Measurements from ENCODE around the gene EGFL7.

The EGFL7 gene

DNA sequence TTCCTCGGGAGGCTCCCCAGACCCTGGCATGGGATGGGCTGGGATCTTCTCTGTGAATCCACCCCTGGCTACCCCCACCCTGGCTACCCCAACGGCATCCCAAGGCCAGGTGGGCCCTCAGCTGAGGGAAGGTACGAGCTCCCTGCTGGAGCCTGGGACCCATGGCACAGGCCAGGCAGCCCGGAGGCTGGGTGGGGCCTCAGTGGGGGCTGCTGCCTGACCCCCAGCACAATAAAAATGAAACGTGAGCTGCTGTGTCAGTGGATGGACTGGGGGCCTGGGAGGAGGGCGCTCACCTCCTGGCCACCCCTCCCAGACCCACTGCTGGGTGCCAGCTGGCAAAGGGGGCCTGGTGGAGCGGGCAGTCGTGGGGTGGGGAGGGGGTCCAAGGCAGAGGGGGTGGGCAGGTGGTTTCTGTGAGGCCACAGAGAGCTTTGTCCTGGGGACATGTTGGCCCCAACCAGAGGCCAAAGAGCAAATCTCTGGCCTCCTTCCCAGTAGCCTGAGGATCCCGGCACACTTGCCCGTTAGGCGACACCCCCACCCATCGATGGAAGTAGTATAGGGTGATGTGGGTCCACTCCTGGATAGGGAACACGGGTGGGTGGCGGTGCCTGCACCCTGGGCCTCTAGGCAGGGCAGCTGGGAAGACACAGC lies 9.8 kb downstream of the EGFL7 start:
- DNase-seq (ENCODE audit: low spot score), result no peak

DNA sequence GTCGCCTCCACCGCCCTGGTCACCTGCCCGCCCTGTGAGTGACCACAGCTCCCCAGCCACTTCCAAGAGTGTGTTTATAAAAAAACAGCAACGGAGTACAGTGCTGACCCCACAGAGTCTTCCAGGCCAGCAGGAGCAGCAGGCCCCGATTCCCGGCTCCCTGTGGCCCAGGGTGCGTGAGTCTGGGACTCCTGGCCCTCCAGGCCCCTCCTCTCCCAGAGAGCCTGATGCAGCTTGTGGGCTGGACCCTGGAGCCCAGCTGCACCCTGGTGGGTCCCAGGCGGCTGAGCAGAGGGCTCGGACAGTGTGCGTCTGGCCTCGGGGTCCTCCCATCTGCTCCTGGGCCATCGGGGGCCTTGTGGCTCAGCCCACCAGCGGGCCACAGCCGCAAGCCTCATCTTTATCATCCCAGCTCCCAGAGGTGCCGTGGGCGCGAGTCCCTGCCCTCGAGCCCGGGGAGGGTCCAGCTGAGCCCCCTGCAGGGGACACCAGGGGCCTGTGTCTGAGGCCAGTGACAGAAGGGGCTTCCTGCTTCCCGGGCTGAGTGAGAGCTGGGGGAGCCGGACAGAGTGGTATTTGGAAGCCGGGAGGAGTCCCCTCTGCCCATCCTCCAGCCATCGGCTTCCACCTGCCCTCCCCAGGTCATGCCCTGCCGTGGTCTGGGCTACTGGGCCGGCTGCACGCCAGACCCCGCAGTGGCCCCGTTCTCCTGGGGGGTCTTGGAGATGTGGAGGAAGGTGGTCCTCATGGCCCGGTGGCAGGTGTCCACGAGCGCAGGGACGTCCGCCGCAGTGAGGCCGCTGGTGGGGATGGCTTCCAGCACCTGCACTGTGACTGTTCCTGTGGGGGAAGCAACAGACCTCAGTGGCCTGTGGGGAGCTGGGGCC lies 10.6 kb downstream of the EGFL7 start:
- no peak for DNase-seq (ENCODE audit: low spot score)

DNA sequence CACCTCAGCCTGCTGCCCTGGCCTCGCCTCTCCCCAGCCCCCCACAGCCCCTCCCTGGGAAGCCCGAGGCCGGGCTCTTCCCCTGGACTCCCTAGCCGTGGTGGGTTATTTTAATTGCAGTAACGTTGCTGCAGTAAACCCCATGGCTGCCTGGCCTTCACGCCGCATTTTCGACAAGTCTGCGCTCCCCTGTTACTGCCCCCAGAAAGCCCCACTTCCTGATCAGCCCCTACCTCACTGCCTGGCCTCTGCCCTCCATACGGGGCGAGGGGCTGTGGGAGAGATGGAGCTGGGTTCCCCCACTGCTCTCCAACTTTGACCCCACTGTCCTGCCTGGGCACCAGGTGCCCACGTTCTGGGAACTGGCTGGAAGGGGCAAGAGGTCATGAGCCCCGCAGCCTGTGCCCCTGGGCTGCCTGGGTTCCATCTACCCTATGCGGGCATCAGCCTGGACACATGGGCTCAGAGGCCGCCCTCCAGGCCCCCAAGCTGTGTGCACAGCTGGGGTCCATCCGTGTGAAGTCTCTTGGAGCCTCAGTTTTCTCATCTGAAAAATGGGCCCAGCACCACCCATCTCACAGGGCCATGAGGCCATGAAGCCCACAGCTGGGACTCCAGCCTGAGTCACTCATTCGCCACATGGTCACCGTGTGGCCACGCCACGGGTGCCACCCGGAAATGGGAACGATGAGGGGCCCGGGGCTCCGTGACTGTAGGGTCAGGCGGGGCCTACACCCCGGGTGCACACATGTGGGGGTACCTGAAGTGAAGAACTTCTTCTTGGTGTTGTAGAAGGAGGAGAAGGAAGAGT lies 11.5 kb downstream of the EGFL7 start:
- no peak for DNase-seq (ENCODE audit: low spot score)

DNA sequence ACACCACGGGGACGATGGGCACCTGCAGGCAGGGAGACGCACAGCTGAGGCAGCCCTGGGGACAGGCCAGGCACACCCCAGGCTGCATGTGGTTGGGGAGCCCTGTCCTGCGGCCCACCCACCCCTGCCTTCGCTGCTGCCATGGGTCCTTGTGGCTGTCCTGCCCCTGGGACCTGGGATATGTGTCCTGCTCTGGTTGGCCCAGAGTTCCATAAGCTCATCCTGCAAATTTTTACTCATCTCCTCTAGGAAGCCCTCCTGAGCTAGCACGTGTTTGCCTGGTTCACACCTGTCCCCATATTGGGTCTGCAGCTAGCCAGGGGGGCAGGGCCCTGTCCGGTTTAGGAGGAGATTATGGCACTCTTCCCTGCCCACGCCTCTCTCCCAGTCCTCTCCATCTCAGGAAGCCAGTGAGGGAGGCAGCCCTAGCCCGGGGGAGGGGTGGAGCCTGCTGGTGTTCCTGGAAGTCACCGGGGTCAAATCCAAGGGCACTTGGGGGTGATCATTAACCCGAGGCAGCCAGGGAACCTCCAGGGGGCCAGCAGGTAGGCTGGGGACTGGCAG lies 12.2 kb downstream of the EGFL7 start:
- no peak for DNase-seq (ENCODE audit: low spot score)

DNA sequence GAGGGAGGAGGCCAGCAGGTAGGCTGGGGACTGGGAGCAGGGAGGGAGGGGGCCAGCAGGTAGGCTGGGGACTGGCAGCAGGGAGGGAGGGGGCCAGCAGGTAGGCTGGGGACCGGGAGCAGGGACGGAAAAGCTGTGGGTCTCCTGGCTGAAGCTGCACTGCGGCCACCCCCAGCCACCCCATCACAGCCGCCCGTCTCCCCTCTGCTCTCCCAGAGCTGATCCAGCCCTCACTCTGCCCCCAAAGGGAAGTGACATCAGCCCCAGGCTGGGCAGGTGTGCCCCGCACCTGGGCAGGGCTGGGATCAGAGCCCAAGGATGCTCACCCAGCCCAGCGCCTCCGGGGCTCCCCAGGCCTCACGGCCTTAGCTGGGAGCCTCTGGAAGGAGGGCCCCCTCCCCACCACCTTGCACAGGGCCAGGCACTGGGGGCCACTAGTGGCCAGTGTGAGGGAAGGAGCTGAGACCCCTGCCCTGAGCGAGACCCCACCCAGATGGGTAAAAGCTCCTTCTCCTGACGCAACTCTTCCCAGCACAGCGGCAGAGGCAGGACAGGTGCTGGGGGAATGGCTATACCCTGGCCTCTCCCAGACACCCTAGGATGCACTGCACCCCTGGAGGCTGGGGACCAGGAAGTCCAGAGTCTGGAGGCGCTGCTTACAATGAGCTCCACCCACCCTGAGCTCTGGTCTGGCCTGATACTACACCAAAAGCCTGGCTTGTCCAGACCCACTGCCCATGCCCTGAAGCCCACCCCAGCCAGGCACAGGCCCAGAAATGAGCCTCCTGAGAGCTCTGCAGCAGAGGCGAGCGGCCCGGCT lies 13.0 kb downstream of the EGFL7 start:
- DNase-seq (ENCODE audit: low spot score), result no peak

DNA sequence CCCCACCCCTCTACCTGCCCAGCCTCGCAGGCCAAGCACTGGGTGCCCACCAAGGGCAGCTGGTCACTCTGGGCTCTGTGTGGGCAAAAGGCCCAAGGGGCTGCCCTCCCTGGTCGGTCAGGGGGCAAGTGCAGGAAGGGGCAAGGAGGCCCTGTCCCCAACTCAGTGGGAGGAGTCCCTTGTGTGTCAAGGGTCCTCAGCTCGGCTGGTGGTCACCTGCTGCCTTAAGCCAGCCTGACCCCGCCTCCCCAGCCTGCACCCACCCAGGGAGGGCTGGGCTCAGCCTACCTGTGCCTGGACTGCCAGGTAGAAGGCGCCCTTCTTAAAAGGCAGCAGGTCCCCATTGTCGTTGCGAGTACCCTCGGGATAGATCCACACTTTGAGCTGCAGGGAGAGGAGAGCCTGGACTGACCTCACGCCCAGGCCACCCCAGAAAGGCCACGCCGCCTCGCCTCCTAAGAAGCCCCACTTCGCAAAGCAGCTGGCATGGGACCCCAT lies 13.6 kb downstream of the EGFL7 start:
- DNase-seq (ENCODE audit: low spot score), result no peak

DNA sequence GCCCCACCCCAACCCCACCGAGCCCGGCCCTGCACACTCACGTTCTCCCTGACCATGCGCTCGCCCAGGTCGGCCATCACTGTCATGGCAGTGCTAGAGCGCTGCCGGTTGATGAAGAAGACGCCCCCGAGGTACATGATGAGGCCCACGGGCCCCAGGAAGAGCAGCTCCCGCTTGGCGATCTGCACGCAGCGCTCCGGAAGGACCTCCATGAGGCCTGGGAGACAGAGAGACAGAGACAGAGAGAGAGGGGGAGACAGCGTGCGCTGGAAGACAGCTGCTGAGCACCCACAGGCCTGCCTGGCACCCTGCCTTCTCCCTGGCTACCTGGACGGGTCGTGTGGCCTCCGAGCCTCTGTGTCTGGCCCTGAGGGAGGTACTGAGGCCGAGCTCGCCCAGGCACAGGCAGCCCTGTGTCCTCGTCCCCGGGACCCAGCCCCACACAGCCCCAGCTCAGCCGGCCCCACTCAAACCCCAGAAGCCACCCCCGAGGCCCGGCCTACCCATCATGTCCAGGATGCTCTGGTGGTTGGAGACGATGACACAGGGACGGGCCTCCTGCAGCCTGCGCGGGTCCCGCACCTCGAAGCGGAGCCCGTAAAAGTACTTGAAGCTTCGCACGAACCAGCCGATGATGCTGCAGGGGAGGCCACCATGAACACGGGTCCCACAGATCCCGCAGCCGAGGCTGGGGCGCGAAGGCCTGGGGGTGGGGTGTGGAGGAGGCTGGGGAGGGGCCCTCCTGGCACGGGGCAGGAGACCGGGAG lies 14.4 kb downstream of the EGFL7 start:
- no peak for DNase-seq (ENCODE audit: low spot score)

DNA sequence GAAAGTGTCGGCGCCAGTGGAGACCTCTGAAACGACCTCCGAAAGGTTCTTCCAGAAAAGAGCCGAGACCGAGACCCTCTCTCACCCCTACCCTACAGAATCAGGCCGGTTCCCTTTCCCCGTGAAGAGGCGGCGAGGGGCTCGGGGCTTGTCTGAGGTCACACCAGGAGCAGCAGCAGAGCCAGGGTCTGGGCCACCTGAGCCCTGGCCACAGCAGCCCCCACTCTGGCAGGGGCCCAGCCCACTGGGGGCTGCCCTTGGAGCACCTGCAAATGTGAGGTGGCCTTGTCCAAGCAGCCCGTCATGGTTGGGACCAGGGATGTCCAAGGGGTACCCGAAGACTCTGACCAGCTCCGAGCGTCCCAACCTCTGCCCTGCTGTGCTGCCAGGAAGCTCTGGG lies 15.3 kb downstream of the EGFL7 start:
- no peak for DNase-seq (ENCODE audit: low spot score)

DNA sequence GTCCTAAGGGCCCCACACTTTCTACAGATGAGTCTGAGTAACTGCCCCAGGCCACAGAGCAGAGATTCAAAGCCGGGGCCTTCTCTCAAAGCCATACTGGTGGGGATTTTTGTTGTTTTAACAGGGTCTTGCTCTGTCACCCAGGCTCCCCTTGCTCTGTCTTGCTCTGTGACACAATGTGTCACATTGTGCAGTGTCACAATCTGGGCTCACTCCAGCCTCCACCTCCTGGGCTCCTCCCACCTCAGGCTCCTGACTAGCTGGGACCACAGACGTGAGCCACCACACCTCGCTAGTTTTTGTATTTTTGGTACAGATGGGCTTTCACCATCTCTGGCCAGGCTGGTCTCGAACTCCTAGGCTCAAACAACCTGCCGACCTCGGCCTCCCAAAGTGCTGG lies 15.9 kb downstream of the EGFL7 start:
- no peak for DNase-seq (ENCODE audit: low spot score)

DNA sequence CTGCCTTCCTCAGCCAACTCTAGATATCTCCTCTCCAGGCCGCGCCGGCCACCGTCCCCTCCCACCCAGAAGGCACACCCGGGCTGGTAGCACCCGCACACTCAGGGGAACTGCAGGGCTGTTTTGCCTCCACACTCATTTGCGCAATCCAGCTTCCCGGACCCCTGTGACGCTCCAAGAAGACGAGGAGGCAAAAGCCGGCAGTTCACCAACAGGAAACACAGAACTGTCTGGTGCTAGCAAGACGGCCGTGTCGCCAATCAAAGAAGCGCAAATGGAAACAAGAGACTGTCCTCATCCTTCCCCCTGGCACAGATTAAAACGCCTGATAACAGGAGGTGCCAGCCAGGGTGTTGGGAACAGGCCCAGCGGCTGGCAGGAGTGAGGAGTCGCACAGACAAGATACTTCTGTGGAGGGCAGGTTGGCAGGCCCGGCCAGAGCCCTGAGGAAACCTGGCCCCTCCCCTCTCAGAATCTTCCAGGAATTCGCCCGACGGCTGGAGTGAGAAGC lies 16.8 kb downstream of the EGFL7 start:
- DNase-seq (ENCODE audit: low spot score), result no peak

DNA sequence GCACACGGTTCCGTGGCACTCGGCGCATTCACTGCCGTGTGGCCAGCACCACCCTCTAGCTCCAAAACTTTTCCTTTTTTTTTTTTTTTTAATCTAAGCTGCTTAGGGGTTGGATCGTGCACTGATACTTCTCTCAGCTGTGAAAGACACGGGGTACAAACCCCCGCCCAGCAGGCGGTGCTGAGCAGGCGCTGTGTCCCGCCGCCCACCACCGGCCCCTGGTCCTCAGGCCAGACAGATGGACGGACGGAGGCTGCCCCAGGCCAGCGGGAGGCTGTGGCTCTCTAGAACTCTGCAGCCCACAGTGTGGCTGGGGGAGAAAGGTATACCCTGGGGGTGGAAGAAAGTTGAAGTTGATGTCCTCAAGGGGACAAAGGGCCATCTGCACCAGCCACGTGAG lies 18.3 kb downstream of the EGFL7 start:
- no peak for DNase-seq (ENCODE audit: low spot score)

DNA sequence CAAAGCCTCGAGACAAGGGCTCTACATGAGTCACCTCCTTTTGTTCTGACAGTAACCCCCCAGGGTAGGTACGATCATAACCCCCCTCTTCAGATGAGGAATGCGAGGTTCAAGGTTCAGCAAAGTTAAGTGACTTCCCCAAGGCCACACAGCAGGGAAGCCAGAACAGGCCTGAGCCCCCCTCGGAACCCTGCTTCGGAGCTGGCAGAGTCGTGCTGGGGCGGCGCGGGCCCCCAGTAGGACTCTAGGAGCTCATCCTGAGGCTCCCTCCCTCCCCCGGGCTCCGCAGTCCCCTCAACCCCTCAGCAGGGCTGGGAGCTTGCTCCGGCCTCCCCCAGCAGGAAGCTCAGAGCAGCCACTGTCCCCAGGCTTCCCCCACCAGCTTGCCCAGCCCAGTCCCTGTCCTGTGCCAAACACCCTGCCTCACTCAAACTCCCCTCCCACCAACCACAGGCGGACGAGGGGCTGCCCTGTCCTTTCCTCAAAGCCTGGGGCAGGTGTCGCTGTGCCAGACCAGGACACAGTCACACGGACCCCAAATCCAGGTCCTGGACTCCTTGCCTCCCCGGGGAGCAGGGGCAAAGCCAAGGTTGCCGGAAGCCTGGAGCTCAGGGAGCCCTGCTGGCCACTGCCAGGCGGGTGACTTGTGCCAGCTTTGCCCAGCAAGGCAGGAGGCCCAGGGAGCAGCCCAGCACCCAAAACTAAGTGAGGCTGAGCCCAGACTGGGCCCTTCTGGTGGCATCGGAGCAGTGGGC lies 19.4 kb downstream of the EGFL7 start:
- DNase-seq (ENCODE audit: low spot score), result no peak

DNA sequence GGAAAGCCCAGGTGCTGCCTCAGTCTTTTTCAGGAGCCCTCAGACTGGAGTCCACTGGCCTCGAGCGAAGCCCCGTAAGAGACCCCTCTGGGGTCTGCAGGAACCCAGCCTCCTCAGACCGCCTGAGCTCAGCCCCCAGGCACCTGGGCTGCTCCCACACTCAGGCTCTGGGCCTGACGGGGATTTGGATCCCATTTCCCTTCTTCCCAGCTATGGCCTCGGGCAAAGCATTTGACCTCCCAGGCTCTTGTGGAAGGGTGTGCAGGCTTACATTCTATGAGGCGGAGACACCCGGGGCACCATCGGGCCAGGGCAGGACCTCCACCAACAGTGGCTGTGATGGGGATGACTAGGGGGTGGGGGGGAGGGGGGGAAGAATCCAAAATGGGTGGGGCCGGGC lies 20.0 kb downstream of the EGFL7 start:
- no peak for DNase-seq (ENCODE audit: low spot score)

DNA sequence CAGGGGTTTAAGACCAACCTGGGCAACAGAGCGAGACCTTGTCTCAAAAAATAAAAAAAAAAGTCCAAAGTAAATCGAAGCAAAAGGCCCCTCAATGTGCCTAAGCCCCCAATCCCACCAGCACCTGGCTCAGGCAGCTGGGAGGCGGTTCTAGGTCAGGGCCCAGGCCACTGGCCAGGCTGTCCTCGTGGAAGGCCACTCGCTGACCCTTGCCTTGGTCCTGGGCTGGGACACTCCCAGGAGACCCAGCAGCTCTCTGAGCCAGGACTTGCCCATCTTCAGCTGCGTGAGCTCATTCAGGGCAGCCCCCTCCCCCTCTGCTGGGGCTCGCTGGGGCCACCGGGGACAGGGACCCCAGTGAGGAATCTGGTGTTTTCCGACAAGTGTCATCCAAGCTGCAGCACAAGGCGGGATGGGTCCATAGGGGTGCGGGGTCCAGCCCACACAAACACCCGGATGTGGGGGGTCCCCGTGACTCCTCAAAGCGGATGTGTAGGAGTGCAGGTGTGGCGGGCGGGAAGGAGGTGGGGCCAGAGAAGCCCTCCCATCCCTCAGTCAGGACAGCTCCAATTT lies 20.5 kb downstream of the EGFL7 start:
- no peak for DNase-seq (ENCODE audit: low spot score)

DNA sequence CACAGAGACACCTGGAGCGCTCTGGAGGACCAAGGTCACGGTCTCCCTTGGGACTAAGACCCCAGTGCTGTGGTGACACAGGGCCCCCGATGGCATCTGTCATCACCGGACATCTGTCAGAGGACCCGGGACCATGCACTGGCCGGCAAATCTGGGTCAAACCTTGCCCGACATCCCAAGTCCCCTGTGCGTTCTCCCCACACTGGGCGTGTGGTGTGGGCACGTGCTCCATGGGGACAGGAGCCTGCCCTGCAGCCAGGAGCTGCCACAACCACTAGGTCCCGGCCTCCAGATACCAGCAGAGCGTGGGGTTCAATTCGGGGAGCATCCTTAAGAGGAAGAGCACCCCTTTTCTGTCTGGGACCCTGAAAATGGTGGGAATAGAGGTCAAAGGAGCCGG lies 21.0 kb downstream of the EGFL7 start:
- DNase-seq (ENCODE audit: low spot score), result no peak

DNA sequence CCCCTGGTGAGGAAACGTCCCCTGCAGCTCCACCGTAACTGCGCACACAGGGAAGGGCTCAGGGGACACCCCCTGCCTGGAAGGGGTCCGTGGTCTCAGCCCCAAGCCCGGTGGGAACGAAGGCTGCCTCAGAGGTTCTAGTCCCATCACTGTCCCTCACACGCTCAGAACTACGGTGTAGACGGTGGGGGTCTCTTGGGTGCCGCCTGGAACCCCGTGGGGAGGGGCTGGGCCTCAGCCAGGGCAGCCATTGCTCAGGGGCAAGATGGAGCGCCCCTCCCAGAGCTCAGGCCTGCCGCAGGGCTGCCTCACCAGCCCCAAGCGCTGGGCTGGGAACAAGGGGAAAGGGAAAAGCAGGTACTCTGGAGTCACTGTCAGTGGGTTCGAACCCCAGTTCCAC lies 21.6 kb downstream of the EGFL7 start:
- DNase-seq (ENCODE audit: low spot score), result no peak

DNA sequence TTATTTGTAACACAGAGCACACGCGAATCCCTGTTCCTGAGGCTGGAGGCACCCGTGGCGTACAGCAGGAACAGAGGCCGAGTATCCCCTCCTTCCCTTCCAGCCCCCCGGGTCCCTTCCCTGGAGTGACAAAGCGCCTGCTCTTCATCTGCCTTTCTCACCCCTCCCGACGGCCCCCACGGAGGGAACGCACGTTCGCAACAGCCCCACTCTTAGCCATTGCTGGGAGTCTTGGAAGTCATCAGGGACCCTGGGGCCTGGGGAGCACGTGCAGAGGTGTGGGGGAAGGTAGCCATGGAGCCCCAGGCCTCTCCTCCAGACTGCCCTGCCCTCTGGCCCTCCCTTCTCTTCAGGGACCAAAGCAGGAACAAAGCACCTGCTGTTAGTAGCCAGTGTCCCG lies 22.1 kb downstream of the EGFL7 start:
- DNase-seq (ENCODE audit: low spot score), result no peak

DNA sequence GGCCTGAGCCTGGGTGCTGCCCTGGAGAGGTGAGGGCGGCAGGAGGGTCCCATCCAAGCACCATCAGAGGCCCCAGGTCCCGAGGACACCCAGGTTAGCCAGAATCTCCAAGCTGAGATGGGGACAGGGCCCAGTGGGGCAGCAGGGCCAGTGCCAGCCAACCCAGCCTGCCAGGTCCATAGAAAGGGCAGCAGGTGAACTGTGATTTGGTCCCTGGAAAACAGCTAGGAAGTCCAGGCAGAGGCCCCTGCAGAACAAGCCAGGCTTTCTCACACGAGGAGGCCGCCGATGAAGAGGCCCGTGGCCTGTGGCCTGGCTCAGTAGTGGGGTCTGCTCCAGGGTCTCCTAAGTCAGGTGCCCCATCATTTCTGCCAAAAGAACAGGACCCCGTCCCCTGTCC lies 22.5 kb downstream of the EGFL7 start:
- no peak for DNase-seq (ENCODE audit: low spot score)

DNA sequence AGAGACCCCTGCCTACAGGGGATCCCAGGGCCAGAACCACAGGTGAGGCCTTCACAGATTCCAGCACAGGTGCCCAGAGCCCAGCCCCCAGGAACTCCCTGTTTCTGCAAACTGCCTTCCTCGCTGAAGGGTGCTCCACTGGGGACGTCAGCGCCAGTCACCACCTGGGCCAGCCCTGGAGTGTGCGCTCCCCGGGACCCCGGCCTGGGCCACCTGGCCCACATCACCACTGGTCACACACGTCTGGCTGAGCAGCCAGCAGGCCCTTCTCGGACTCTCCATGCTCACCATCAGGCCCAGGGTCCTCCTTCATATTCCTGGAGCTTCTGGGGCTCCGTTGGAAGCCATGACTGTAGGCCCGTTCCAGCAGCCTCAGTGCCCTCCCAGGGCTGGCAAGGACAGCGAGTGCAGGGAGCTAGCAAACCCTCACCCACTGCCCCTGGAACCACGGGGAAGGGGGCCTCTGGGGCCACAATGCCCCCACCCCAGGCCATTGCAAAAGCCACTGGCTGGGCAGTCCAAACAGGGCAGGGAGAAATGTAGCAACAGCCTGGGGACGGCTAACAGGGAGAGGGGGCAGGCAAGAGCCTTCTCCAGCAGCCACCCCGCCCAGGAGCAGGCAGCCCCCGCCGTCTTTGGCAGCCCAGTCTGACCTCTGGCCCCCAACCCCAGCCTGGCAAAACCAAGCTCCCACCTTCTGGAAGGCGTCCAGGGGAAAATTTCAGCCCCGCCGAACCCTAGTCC lies 23.2 kb downstream of the EGFL7 start:
- no peak for DNase-seq (ENCODE audit: low spot score)

Data from COLO829 (cell line).